GM23338 (cell line): ENCODE data around the gene RAB19. TPM values are rescaled to one million over a fixed set of nuclear protein-coding genes. Genes with fewer than 3 reads are reported as not detected.

Experiments
- ATAC-seq: fragments of 200-7000 bp; cut with Tn5 transposase; 3 replicates; pipeline ENCODE4 v1.9.1; 2020
- DNase-seq: peaks from one replicate; pipeline ENCODE4 v3.0.0-alpha.2; 2015; ENCODE audit warnings: low spot score
- H2AFZ ChIP-seq: fragments of 200-600 bp; sonication (generic); 2 replicates; pipeline ENCODE4 v1.8.0; 2016; ENCODE audit warnings: antibody characterized with exemption, mild to moderate bottlenecking, moderate library complexity
- H3F3A ChIP-seq: fragments of 200-600 bp; sonication (generic); replicated peaks from 2 replicates; pipeline ENCODE4 v1.8.0; 2017; ENCODE audit warnings: antibody characterized with exemption, mixed run types, low read depth
- H3K27ac ChIP-seq: fragments of 200-600 bp; sonication (generic); 2 replicates; pipeline ENCODE4 v1.6.1; 2016; ENCODE audit warnings: low read depth
- H3K27me3 ChIP-seq: fragments of 200-600 bp; sonication (generic); 2 replicates; pipeline ENCODE4 v1.8.0; 2016; ENCODE audit warnings: mild to moderate bottlenecking, mixed run types, moderate library complexity; ENCODE audit not compliant: insufficient read depth
- H3K36me3 ChIP-seq: fragments of 200-600 bp; sonication (generic); 2 replicates; pipeline ENCODE4 v1.8.0; 2016; ENCODE audit warnings: mild to moderate bottlenecking; ENCODE audit not compliant: insufficient read depth
- H3K4me1 ChIP-seq: fragments of 200-600 bp; sonication (generic); 2 replicates; pipeline ENCODE4 v1.8.0; 2016; ENCODE audit warnings: mild to moderate bottlenecking, moderate library complexity; ENCODE audit not compliant: insufficient read depth
- H3K4me2 ChIP-seq: fragments of 200-600 bp; sonication (generic); 2 replicates; pipeline ENCODE4 v1.7.1; 2017; ENCODE audit warnings: mixed run types
- H3K4me3 ChIP-seq: fragments of 200-600 bp; sonication (generic); 2 replicates; pipeline ENCODE4 v1.6.1; 2016; ENCODE audit warnings: mixed run types
- H3K79me2 ChIP-seq: fragments of 200-600 bp; sonication (generic); replicated peaks from 2 replicates; pipeline ENCODE4 v1.8.0; 2017; ENCODE audit warnings: mild to moderate bottlenecking; ENCODE audit not compliant: insufficient read depth
- H3K9me2 ChIP-seq: fragments of 200-600 bp; sonication (generic); 2 replicates; pipeline ENCODE4 v1.8.0; 2017; ENCODE audit not compliant: insufficient read depth
- H4K20me1 ChIP-seq: fragments of 200-600 bp; sonication (generic); replicated peaks from 2 replicates; pipeline ENCODE4 v1.8.0; 2017; ENCODE audit warnings: mild to moderate bottlenecking; ENCODE audit not compliant: insufficient read depth
- H3K27ac Mint-ChIP-seq: 2 replicates; pipeline ENCODE4 v1.8.0; 2020; ENCODE audit warnings: inconsistent platforms, mild to moderate bottlenecking, moderate library complexity, mixed read lengths
- H3K27me3 Mint-ChIP-seq: 3 replicates; pipeline ENCODE4 v1.8.0; 2022; ENCODE audit warnings: low read depth, mild to moderate bottlenecking, moderate library complexity, mixed read lengths, inconsistent platforms; ENCODE audit not compliant: insufficient read depth, poor library complexity
- H3K36me3 Mint-ChIP-seq: 3 replicates; pipeline ENCODE4 v1.8.0; 2021; ENCODE audit warnings: low read depth, mild to moderate bottlenecking, inconsistent platforms, moderate library complexity, mixed read lengths
- H3K4me1 Mint-ChIP-seq: 3 replicates; pipeline ENCODE4 v1.8.0; 2020; ENCODE audit warnings: mild to moderate bottlenecking, inconsistent platforms, mixed read lengths
- H3K4me3 Mint-ChIP-seq: 3 replicates; pipeline ENCODE4 v1.8.0; 2021; ENCODE audit warnings: moderate library complexity, mild to moderate bottlenecking, inconsistent platforms, mixed read lengths
- H3K9me3 Mint-ChIP-seq: 3 replicates; pipeline ENCODE4 v1.8.0; 2020; ENCODE audit warnings: moderate library complexity, mild to moderate bottlenecking, inconsistent platforms, mixed read lengths
- EZH2phosphoT487 ChIP-seq: fragments of 200-600 bp; sonication (generic); IDR thresholded peaks from one replicate; pipeline ENCODE4 v1.8.1; 2018; ENCODE audit warnings: antibody characterized with exemption; ENCODE audit not compliant: unreplicated experiment
- JUNB ChIP-seq: IDR thresholded peaks from one replicate; pipeline ENCODE4 v1.6.1; 2016; ENCODE audit warnings: antibody characterized with exemption; ENCODE audit not compliant: unreplicated experiment
- NANOG ChIP-seq: IDR thresholded peaks from 2 replicates; pipeline ENCODE4 v1.6.1; 2016; ENCODE audit warnings: antibody characterized with exemption, borderline replicate concordance
- STAT1 ChIP-seq: IDR thresholded peaks from one replicate; pipeline ENCODE4 v1.6.1; 2016; ENCODE audit warnings: antibody characterized with exemption; ENCODE audit not compliant: unreplicated experiment
- ZNF114 ChIP-seq: fragments of 250-450 bp; sonication (Bioruptor Pico); IDR thresholded peaks from 2 replicates; pipeline ENCODE4 v1.5.0; 2020; ENCODE audit warnings: mild to moderate bottlenecking, moderate library complexity
- ZNF331 ChIP-seq: fragments of 250-450 bp; sonication (Bioruptor Pico); IDR thresholded peaks from 2 replicates; pipeline ENCODE4 v1.5.0; 2020; ENCODE audit warnings: low read depth, mild to moderate bottlenecking, moderate library complexity
- ZNF462 ChIP-seq: fragments of 250-450 bp; sonication (Bioruptor Pico); IDR thresholded peaks from 2 replicates; pipeline ENCODE4 v1.5.0; 2020; ENCODE audit warnings: mild to moderate bottlenecking, moderate library complexity
- polyA plus RNA-seq: library from polyadenylated mRNA; unstranded; fragments of >200 nt; fragmentation: Nextera tagmentation; extraction: Ambion mirVana; gene quantifications from 2 replicates; pipeline ENCODE4 v1.2.1, GENCODE V29; 2016
- total RNA-seq: library from RNA; depleted of rRNA; stranded (reverse); fragments of >200 nt; shearing (Covaris generic); gene quantifications from 2 replicates; pipeline ENCODE4 v1.2.3, GENCODE V29; 2014

RAB19 gene
- total and polyA plus RNA-seq, 2 experiments from 2014 or later = 2.5 to 5.2 TPM

- TF ChIP-seq ZNF462 (CRISPR knock-in tag) = peak; percentile 84; the same call in 1 of the 2 replicates
Measured at GRCh38 chr7:140447841-140448240, 44.0 kb downstream of the RAB19 start (continued).

- ATAC-seq (peak; percentile 65), DNase-seq (peak; percentile 55)
- no peak overlapping the region for H3K4me3 ChIP-seq
- no peaks in the 10 kb centered on the region for H3K27me3 ChIP-seq
- peak overlapping the region; percentile 83 for H3K27ac ChIP-seq
- Mint-ChIP-seq H3K4me3 (peak overlapping the region; percentile 28; the same call in 1 of the 3 replicates), H3K27me3 (peaks cover 5% of the 10 kb centered on the region), H3K9me3 (no peaks in the 10 kb centered on the region; the same call in 2 of the 3 replicates), H3K27ac (peak overlapping the region; percentile 90), H3K36me3 (peaks cover 35% of the 10 kb centered on the region), H3K4me1 (peaks cover 60% of the 10 kb centered on the region)
- peaks cover 17% of the 10 kb centered on the region for H3K79me2 ChIP-seq
- H3K4me2 ChIP-seq = peak overlapping the region; percentile 10; the same call in 1 of the 2 replicates
- peaks cover 44% of the 10 kb centered on the region for H3K4me1 ChIP-seq
- peaks cover 15% of the 10 kb centered on the region; the same call in 1 of the 2 replicates for H3F3A ChIP-seq
- H3K36me3 ChIP-seq = peaks cover 8% of the 10 kb centered on the region; the same call in 1 of the 2 replicates
- H3K9me2 ChIP-seq = no peaks in the 10 kb centered on the region
- TF ChIP-seq STAT1 (no peak), NANOG (no peak), ZNF331 (no peak), ZNF114 (CRISPR knock-in tag) (no peak), JUNB (no peak), EZH2phosphoT487 (no peak)
- no peaks in the 10 kb centered on the region; the same call in 1 of the 2 replicates for H4K20me1 ChIP-seq
- no peak overlapping the region for H2AFZ ChIP-seq
Measured at GRCh38 chr7:140448781-140449480, 45.1 kb downstream of the RAB19 start.
